Prostate gland (tissue), 2 donors: Measurements from ENCODE around the gene PRRT3. TPM values are rescaled to one million over a fixed set of nuclear protein-coding genes. Genes with fewer than 3 reads are reported as not detected.

Experiments
- DNase-seq: peaks from one replicate; pipeline ENCODE4 v3.0.0-alpha.2; 2019; ENCODE audit warnings: low spot score
- H3K27ac ChIP-seq, 2 donors: fragments of 200-600 bp; sonication (generic); 2 replicates each; pipeline ENCODE4 v1.5.1; 2017 to 2019
- H3K27me3 ChIP-seq: fragments of 200-600 bp; sonication (generic); replicated peaks from 2 replicates; pipeline ENCODE4 v1.5.1; 2019; ENCODE audit not compliant: insufficient read depth
- H3K36me3 ChIP-seq, 2 donors: fragments of 200-600 bp; sonication (generic); 1 replicate in 1 of 2; 2 replicates in 1 of 2; pipeline versions ENCODE4 v1.5.1 to v1.8.1; 2017 to 2019
- H3K4me1 ChIP-seq: fragments of 200-600 bp; sonication (generic); replicated peaks from 2 replicates; pipeline ENCODE4 v1.5.1; 2019
- H3K4me3 ChIP-seq, 2 donors: fragments of 200-600 bp; sonication (generic); 2 replicates each; pipeline ENCODE4 v1.5.1; 2017 to 2019
- H3K9me3 ChIP-seq: fragments of 200-600 bp; sonication (generic); 2 replicates; pipeline ENCODE4 v1.5.1; 2017
- POLR2A ChIP-seq: fragments of 450-650 bp; IDR thresholded peaks from one replicate; pipeline ENCODE4 v1.6.1; 2016; ENCODE audit warnings: antibody characterized with exemption, mild to moderate bottlenecking
- POLR2AphosphoS5 ChIP-seq: sonication (generic); formaldehyde crosslinking; IDR thresholded peaks from one replicate; pipeline ENCODE4 v1.6.1; 2017; ENCODE audit warnings: antibody characterized with exemption
- WGBS: methylation state at CpG from one replicate; pipeline ENCODE4 v1.1.5; 2018; 5-methylcytosine and 5-hydroxymethylcytosine counted together
- intact Hi-C: fragments of 100-400 bp; cut with DNase I; formaldehyde crosslinking; loops from one replicate; pipeline ENCODE4 v1.14.2; 2022
- total RNA-seq, 2 donors: library from RNA; depleted of rRNA; stranded (reverse); fragments of >200 nt; gene quantifications; one replicate each; pipeline ENCODE4 v1.1.0, GENCODE V29; 2016
- TF ChIP-seq, protein P1 (sequence below), 4 experiments: fragments of 200-600 bp in 2 of 4; fragments of 450-650 bp in 2 of 4; sonication (generic) in 2 of 4; IDR thresholded peaks; 1 replicate in 3 of 4; 2 replicates in 1 of 4; pipeline ENCODE4 v1.5.1; 2016 to 2019; ENCODE audit warnings: antibody characterized with exemption in 4 of 4, mild to moderate bottlenecking in 2 of 4, moderate library complexity in 2 of 4

PRRT3 gene
- total RNA-seq, 2 donors from 2014 or later = 8.9 to 10.1 TPM

DNA sequence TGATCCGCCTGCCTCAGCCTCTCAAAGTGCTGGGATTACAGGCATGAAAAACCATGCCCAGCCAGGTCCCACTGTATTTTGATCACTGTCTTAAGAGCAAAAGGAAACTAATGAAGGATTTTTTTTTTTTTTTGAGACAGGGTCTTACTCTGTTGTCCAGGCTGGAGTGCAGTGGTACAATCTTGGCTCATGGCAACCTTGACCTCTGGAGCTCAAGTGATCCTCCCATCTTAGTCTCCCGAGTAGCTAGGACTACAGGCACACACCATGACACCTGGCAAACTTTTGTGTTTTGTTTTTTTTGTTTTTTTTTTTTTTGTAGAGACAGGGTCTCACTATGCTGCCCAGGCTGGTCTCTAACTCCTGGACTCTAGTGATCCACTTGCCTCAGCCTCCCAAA lies 28.0 kb upstream of the PRRT3 start:
- WGBS = 92% methylated on average over 2 of the region's 2 CpGs
- Histone ChIP-seq H3K27me3 (no peaks in the 10 kb centered on the region), H3K27ac (no peak overlapping the region), H3K4me1 (peaks cover 3% of the 10 kb centered on the region), H3K9me3 (no peaks in the 10 kb centered on the region), H3K36me3 (no peaks in the 10 kb centered on the region), H3K4me3 (no peak overlapping the region)
- intact Hi-C loops = no loop called here
- TF ChIP-seq, protein P1, sequence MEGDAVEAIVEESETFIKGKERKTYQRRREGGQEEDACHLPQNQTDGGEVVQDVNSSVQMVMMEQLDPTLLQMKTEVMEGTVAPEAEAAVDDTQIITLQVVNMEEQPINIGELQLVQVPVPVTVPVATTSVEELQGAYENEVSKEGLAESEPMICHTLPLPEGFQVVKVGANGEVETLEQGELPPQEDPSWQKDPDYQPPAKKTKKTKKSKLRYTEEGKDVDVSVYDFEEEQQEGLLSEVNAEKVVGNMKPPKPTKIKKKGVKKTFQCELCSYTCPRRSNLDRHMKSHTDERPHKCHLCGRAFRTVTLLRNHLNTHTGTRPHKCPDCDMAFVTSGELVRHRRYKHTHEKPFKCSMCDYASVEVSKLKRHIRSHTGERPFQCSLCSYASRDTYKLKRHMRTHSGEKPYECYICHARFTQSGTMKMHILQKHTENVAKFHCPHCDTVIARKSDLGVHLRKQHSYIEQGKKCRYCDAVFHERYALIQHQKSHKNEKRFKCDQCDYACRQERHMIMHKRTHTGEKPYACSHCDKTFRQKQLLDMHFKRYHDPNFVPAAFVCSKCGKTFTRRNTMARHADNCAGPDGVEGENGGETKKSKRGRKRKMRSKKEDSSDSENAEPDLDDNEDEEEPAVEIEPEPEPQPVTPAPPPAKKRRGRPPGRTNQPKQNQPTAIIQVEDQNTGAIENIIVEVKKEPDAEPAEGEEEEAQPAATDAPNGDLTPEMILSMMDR (IDR thresholded peaks at IDR 0.05) = no peak
- TF ChIP-seq POLR2A (no peak), POLR2AphosphoS5 (no peak)
- DNase-seq = no peak

DNA sequence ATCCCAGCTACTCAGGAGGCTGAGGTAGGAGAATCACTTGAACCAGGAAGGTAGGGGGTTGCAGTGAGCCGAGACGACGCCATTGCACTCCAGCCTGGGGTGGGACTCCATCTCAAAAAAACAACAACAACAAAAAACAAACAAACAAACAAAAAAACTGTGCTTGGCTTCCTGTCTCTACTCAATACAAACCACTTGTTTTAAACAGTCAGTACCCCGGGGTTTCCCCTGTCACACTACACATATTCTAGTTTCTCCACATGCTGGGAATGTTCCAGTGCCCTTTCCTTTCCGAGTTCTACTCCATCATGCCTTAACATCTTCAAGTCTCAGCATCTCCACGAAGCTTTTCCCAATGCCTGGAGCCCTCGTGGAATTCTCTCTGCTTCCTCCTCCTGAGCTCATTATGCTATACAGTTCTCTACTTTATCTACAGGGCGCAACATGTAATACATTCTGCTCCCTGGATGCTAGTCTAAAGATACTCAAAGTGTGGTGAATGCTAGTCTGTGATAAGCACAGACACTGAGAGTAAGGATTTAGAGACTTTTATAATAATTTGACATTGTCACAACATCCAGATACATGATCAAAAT lies 26.6 kb upstream of the PRRT3 start:
- Histone ChIP-seq H3K27ac (no peak overlapping the region), H3K27me3 (no peaks in the 10 kb centered on the region), H3K36me3 (no peaks in the 10 kb centered on the region), H3K9me3 (no peaks in the 10 kb centered on the region), H3K4me3 (no peak overlapping the region), H3K4me1 (peaks cover 3% of the 10 kb centered on the region)
- TF ChIP-seq, protein P1 (IDR thresholded peaks at IDR 0.05) = no peak
- TF ChIP-seq POLR2AphosphoS5 (no peak), POLR2A (no peak)
- no peak for DNase-seq
- intact Hi-C loops = no loop called here
- WGBS = 86% methylated on average over 8 of the region's 8 CpGs

GRCh38 chr3:9976721-9977709 lies 24.8 kb upstream of the PRRT3 start:
- no peaks in the 10 kb centered on the region for H3K9me3 ChIP-seq
- 38% methylated on average over 7 of the region's 7 CpGs for WGBS
- H3K36me3 ChIP-seq = peaks cover 5 to 7% of the 10 kb centered on the region in 2 donors
- TF ChIP-seq POLR2AphosphoS5 (peak; percentile 84), POLR2A (peak; percentile 5)
- TF ChIP-seq, protein P1 (IDR thresholded peaks at IDR 0.05) = no peak
- peak overlapping the region; percentile 54 to 67 for H3K27ac ChIP-seq
- H3K27me3 ChIP-seq = no peaks in the 10 kb centered on the region
- intact Hi-C loops = no loop called here
- peak; percentile 64 for DNase-seq
- H3K4me1 ChIP-seq = peaks cover 3% of the 10 kb centered on the region
- H3K4me3 ChIP-seq = no peak overlapping the region

GRCh38 chr3:9970020-9970652 lies 17.9 kb upstream of the PRRT3 start:
- intact Hi-C loops = no loop called here
- peaks cover 5 to 7% of the 10 kb centered on the region in 2 donors for H3K36me3 ChIP-seq
- H3K27ac ChIP-seq = peak overlapping the region; percentile 59 to 69
- H3K9me3 ChIP-seq = no peaks in the 10 kb centered on the region
- no peaks in the 10 kb centered on the region for H3K27me3 ChIP-seq
- DNase-seq = peak; percentile 49
- no peaks in the 10 kb centered on the region for H3K4me1 ChIP-seq
- TF ChIP-seq POLR2A (no peak), POLR2AphosphoS5 (peak; percentile 60)
- TF ChIP-seq, protein P1 (IDR thresholded peaks at IDR 0.05) = no peak
- 42% methylated on average over 3 of the region's 3 CpGs for WGBS
- H3K4me3 ChIP-seq = no peak overlapping the region
